GM18502 (cell line): Measurements from ENCODE around the gene PSME2.
A peak's percentile ranks its signal among the peaks of the same experiment; 100 is the strongest.

Experiments used
- ATAC-seq: cut with Tn5 transposase; IDR thresholded peaks from one replicate; pipeline ENCODE4 v1.9.1; 2021; ENCODE audit warnings: mild to moderate bottlenecking; ENCODE audit not compliant: unreplicated experiment, poor library complexity

The PSME2 gene

GRCh38 chr14:24179961-24180796 is 33.8 kb upstream of the PSME2 start:
- no peak for ATAC-seq

GRCh38 chr14:24179294-24179960 is 33.0 kb upstream of the PSME2 start:
- ATAC-seq, result no peak

- ATAC-seq, result no peak
Measured at GRCh38 chr14:24178399-24179178, 32.2 kb upstream of the PSME2 start.

GRCh38 chr14:24177891-24178290 is 31.5 kb upstream of the PSME2 start:
- ATAC-seq, result no peak

DNA sequence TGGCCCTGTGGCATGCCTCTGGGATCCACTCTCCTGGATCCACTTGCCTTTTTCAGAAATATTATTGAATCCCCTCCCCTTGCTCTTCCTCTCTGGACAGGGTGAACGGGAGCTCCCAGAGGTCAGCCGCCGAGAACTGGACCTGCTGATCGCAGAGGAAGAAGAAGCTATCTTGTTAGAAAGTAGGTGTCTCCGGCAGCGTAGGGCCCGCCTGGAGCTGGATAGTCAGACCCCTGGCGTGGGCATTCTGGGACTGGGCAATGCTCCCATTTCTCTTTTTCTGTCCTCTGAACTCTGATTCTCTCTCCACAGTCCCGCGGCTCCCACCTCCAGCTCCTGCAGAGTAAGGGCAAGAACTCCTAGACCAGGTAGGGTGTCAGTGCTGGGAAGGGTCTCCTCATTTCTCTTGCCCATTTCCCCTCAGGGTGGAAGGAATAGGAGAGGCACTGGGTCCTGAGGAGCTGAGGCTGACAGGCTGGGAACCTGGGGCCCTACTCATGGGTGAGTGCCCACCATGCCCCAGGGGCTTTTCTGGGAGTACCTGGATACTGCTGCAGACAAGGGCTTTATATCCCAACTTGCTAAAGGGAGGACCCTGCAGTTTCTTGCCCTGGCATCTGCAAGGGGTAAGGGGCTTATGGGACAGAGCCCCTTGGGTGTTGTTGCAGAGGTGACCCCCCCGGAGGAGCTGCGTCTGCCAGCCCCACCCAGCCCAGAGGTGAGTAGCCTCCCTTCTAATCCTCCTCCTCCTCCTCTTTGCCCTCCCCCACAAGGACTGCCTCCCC is 30.8 kb upstream of the PSME2 start:
- no peak for ATAC-seq

DNA sequence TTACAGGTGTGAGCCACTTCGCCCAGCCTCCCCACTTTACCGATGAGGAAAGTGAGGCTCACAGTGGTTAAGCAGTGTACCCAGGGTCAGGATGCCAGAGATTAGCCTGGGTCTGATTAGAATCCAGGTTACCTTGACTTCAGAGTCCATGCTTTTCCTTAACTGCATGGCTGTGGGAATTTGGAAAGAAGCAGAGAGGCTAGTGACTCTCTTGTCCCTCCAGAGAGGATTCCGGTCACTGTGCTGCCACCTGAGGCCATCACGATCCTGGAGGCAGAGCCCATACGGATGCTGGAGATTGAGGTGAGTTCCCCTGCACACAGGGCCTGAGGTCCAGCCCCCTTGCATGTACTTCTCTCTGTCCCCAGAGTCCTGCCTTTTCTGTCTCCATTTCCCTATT is 30.2 kb upstream of the PSME2 start:
- ATAC-seq, result no peak

DNA sequence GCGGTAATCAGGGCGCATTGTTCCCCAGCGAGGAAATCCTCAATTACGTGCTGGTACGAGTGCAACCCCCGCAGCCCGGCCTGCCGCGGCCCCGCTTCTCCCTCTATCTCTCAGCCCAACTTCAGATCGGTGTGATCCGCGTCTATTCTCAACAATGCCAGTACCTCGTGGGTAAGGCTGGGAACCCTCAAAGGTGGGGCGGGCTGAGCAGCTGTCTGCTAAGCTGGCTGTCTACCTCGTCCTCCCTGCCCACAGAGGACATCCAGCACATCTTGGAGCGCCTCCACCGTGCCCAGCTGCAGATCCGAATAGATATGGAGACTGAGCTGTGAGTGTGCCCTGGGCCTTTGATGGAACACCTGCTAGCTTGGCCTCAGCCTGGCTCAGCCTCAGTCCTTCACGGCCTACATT is 26.5 kb upstream of the PSME2 start:
- no peak for ATAC-seq

DNA sequence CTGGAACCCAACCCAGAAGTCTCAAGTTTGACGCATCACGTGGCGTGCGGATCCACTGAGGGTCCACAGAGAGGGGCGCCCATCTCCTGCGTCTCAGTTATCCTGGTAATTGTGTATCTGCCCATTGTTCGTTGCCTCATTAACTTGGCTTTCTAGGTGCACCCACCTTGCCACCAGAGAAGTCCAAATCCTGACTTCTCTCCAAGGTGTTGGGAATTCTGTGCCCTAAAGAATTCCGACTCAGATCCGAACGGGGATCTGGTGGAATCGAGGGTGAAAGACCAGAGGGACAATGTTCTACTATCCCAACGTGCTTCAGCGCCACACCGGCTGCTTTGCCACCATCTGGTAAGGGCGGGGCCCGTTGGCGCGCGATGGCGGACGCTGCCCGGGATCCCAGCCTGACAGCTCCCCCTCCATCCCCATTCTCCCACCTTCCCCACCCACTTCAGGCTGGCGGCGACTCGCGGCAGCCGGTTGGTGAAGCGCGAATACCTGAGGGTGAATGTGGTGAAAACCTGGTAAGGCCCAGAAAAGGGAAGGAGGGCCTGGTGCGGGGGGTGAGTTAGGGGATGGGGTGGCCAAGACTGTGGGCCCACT is 26.0 kb upstream of the PSME2 start:
- ATAC-seq, result no peak

DNA sequence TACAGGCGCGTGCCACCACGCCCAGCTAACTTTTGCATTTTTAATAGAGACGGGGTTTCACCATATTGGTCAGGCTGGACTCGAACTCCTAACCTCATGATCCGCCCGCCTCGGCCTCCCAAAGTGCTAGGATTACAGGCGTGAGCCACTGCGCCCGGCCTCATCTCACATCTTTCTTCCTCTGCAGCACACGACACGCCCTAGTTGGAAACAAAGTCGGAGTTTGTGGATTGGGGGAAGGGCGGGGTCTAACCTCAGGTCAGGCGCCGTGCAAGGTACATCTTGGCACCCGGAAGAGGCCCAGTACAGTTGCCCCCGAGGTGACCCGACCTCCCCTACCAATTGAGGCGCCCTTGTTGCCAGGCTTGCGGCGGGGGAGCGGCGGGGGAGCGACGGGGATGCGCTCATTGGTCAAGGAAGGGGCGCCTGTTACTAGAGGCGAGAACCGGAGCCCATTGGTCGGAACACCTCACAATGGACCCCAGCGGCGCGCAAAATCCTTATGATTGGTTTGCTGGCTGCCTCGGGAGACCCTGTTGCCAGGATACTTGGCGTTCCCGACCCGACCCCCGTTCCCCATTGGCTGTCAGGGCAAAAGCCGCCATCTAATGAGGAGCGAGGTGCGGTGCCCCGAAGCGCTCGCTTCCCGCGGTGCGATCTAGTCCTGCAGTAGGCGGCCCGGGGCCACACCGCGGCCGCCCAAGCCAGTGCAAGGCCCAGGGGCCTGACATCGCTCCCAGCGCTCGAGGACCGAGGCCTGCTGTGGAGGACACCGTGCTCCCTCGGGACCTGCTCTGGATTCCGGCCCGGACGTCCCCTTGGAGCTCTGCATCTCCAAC is 25.2 kb upstream of the PSME2 start, which contains the start of gene REC8:
Gene REC8, plus strand, starts transcription at position 659 of the 839 bp plus-strand sequence. CDS start 473 bp downstream, outside the sequence.
- ATAC-seq, result peak; percentile 92

- no peak for ATAC-seq
Measured at GRCh38 chr14:24167469-24168114, 21.2 kb upstream of the PSME2 start.

DNA sequence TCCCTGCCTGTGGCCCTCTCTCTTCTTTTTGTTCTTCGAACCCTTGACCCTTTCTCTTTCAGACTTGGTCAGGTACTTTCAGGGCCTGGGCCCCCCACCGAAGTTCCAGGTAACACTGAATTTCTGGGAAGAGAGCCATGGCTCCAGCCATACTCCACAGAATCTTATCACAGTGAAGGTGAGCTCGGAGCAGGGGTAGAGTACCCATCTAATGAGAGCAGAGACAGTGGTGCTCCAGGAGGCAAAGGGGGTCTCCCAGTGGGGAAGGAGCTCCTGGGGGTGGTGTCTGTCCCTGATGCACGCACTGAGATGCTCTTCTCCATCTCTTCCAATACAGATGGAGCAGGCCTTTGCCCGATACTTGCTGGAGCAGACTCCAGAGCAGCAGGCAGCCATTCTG is 19.4 kb upstream of the PSME2 start:
- ATAC-seq, result no peak

DNA sequence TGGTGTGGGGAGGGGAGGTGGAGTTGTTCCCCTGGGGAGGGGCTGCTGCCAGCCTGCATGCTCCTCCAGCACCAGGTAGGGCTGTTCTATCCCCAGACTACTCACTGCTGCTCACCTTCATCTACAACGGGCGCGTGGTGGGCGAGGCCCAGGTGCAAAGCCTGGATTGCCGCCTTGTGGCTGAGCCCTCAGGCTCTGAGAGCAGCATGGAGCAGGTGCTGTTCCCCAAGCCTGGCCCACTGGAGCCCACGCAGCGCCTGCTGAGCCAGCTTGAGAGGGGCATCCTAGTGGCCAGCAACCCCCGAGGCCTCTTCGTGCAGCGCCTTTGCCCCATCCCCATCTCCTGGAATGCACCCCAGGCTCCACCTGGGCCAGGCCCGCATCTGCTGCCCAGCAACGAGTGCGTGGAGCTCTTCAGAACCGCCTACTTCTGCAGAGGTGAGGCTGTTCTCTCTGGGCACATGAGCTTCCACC is 18.1 kb upstream of the PSME2 start:
- ATAC-seq, result no peak

GRCh38 chr14:24162093-24162492 is 15.7 kb upstream of the PSME2 start:
- ATAC-seq, result no peak

DNA sequence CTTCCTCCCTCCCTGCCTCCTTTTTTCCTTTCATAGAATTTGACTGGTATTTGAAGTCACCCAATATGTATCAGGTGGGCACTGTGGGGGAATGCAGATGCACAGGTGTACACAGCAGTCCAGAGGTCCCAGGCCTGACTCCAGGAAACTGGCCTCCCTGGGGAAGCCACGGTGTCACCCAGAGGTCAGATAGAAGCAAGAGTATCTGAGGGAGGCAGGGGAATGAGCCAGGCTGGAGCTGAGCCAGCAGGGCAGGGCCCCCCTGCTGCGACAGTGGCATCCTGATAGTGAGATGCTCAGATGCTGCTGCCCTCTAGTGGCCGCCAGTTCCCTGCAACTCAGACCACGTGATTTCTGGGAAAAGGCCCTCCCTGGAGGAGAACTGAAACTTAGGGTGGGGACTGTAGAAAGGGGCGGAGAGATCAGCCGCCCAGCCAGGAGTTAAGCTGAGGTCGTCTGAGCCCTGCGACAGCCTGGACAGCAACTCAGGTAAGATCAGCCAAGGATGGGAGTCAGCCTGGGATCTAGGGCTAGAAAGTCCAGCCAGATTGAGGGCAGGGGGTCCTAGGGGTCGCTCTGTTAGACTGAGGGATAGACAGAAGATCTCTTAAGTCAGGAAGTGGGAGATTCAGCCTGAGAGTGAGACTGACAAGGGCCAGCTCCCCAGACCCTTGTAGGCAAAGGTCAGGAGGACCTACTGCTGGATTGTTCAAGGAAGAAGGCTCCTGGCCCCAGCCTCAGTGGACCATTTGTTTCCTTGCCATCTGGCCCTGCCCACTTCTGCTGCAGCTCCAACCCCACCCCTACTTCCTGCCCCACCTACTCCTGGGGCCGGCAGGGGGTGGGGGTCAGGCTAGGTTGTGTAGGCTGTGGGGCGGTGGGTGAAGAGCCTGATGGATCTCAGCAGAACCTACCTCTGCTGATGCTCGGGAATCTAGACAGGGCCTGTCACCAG is 14.7 kb upstream of the PSME2 start, which contains the start of gene IRF9:
Gene IRF9, plus strand, starts transcription at position 416 of the 955 bp plus-strand sequence. CDS start 880 bp downstream, outside the sequence.
- ATAC-seq, result peak; percentile 81

DNA sequence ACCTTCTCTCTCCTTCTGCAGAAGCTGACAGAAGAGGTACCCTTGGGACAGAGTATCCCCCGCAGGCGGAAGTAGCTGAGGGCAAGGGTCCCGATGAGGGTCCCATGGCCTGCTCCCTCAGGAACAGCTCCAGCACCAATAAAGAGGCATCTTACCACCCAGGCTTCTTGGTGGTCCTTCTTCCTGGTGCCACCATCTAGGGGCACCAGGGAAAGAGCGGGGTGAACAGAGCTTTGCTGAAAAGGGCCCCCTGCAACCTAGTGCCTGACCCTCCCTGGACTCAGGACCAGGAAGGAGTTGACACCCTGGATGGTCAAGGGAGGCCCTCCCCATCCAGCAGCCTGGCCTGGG is 14.1 kb upstream of the PSME2 start:
- no peak for ATAC-seq

DNA sequence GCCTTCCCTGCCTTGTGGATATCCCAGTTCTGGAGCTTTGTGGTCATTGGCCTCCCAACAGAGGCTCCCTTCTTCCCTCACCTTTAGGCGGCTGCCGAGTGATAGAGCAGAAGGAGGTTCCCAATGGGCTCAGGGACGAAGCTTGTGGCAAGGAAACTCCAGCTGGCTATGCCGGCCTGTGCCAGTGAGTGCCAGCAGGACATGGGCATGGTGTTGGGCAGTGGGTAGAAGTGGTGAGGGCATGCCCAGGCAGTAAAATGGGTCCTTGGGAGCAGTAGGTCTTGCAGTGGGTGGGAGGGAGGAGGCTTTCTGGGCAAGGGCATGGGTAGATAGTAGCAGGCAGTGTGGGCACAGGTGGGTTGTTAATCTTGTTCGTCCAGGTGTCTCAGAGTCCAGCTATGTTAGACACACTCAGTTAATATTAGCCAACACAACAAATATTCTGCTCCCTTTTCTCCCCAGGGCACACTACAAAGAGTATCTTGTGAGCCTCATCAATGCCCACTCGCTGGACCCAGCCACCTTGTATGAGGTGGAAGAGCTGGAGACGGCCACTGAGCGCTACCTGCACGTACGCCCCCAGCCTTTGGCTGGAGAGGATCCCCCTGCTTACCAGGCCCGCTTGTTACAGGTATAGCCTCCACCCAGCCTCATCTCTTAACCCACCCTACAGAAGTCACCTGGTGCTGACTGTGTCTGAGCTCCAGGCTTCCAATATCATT is 13.5 kb upstream of the PSME2 start:
- no peak for ATAC-seq
